ENCODE measurements around the gene MT1H.

MT1H gene

DNA sequence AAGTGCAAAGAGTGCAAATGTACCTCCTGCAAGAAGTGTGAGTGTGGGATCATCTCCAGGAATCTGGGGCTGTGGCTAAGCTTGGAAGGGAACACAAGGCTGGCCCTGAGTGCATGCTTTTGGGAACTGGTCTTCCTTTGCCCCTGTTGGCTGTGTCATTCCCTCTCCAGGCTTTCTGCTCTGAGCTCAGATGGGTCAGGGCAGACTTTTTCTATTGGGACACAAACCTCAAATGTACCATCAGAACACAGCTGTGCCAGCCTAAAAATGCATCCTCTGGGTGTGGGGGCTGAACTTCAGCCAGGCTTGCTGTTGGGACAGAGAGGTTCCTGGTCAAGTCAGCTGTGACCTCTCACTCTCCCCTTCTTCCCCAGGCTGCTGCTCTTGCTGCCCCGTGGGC is 17.0 kb upstream of the MT1H start:
- H3K4me3 ChIP-seq (ENCODE audit: insufficient read depth in 1 of 2, low read depth in 1 of 2, low read length in 2 of 2) = no peak overlapping the region
- no peak overlapping the region for H3K27ac ChIP-seq (ENCODE audit: low read length, poor library complexity, severe bottlenecking)
- no peak overlapping the region for H4K91ac ChIP-seq (ENCODE audit: low read length)
- H3K9me3 ChIP-seq (ENCODE audit: control insufficient read depth, low read length) = no peaks in the 10 kb centered on the region
- no peak overlapping the region for H3K18ac ChIP-seq (ENCODE audit: low read depth in 1 of 2, low read length in 2 of 2)
- H4K8ac ChIP-seq (ENCODE audit: low read length) = no peak overlapping the region
- H3K4me2 ChIP-seq (ENCODE audit: low read length, poor library complexity, severe bottlenecking) = no peak overlapping the region
- H2BK15ac ChIP-seq (ENCODE audit: low read depth, poor library complexity, severe bottlenecking) = no peak overlapping the region
- no peak overlapping the region for H3K23ac ChIP-seq (ENCODE audit: low read length in 2 of 2)
- H3K4ac ChIP-seq (ENCODE audit: low read depth in 1 of 2, low read length in 2 of 2) = no peak overlapping the region
- H3K79me1 ChIP-seq (replicated peaks; ENCODE audit: low read length, poor library complexity, severe bottlenecking) = no peaks in the 10 kb centered on the region
- H2AFZ ChIP-seq (ENCODE audit: low read depth, low read length) = no peak overlapping the region
- no peak overlapping the region for H2BK120ac ChIP-seq (ENCODE audit: low read depth, low read length)
- H2BK5ac ChIP-seq (ENCODE audit: low read depth, low read length, poor library complexity, severe bottlenecking) = no peak overlapping the region
- H3K14ac ChIP-seq (ENCODE audit: low read length in 2 of 2) = no peak overlapping the region
- 58% methylated on average over 1 of the region's 1 CpG for WGBS
- H2BK12ac ChIP-seq (ENCODE audit: low read length in 2 of 2) = no peak overlapping the region
- no peak for DNase-seq
- H3K36me3 ChIP-seq (ENCODE audit: control insufficient read depth in 1 of 2, insufficient read depth in 2 of 2, low read depth in 1 of 2, low read length in 2 of 2) = no peaks in the 10 kb centered on the region
- peaks cover 43 to 49% of the 10 kb centered on the region in 2 experiments for H3K27me3 ChIP-seq (ENCODE audit: control insufficient read depth in 1 of 2, insufficient read depth in 1 of 2, low read length in 2 of 2)
- H3K4me1 ChIP-seq (ENCODE audit: control insufficient read depth, insufficient read depth, low read depth, low read length) = peaks cover 13% of the 10 kb centered on the region
- no peak overlapping the region for H3K9ac ChIP-seq (ENCODE audit: low read length)
- H2AK5ac ChIP-seq (ENCODE audit: low read length, severe bottlenecking) = no peak overlapping the region

DNA sequence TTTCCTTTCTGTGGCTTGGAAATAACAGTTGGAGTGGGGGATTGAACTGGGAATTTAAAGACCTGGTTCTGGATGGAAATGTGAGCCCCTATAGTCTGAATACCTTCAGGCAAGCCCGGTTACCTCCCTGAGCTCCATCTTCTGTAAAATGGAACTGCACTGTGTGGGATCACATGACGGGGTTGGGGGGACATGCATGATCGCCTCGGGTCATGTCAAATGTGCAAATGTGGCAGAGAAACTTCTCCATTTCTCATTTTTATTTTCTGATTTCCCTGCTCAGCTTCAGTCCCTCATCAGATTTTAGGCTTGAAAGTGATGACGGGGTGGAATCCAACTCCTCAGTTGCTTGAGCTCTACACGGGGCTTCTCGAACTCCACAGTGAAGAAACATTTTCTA is 16.4 kb upstream of the MT1H start:
- no peak overlapping the region for H3K4me2 ChIP-seq (ENCODE audit: low read length, poor library complexity, severe bottlenecking)

DNA sequence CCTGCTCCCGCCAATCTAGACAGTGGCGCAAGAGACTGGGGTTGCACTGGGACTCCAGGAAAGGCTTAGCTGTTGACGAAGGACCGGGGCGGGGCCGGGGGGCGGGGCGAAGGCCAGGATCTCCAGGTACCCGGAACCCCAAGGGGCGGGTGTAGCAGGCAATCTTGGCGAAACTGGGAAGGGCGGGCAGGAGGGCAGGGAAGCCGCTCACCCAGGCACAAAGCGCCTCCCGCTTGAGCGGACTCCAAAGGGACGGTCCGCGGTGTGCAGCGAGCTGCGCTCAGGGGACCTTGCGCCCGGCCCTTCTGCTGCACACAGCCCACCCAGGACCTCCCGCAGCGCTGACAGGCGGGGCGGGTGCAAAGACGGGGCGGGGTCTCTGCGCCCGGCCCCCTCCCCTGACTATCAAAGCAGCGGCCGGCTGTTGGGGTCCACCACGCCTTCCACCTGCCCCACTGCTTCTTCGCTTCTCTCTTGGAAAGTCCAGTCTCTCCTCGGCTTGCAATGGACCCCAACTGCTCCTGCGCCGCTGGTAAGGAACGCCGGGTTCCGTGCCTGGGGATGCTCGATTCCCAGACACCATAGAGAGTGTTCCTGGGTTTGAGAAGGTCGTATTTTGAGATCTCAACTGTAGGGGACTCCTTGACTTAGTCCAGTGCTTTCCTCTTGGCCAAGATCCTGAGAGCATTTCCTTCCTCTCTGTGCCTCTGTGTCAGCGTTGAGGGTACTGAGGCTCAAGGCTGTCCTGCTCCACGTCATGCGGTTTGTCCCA is 11.9 kb upstream of the MT1H start, which contains the start of gene MT1F:
Gene MT1F (plus strand): TSS at position 405 of the 772 bp plus-strand sequence. CDS start 100 bp downstream, at position 505.
- Histone ChIP-seq H3K4ac (ENCODE audit: low read depth in 1 of 2, low read length in 2 of 2) (no peak within 1 kb of the TSS), H2BK5ac (ENCODE audit: low read depth, low read length, poor library complexity, severe bottlenecking) (no peak within 1 kb of the TSS), H3K9me3 (ENCODE audit: control insufficient read depth, low read length) (no peaks in the 10 kb centered on the region), H3K27ac (ENCODE audit: low read length, poor library complexity, severe bottlenecking) (no peak within 1 kb of the TSS), H3K36me3 (ENCODE audit: control insufficient read depth in 1 of 2, insufficient read depth in 2 of 2, low read depth in 1 of 2, low read length in 2 of 2) (no peaks in the 10 kb centered on the region), H3K4me3 (ENCODE audit: insufficient read depth in 1 of 2, low read depth in 1 of 2, low read length in 2 of 2) (peak within 1 kb of the TSS; percentile 34 to 73), H3K79me1 (replicated peaks; ENCODE audit: low read length, poor library complexity, severe bottlenecking) (no peaks in the 10 kb centered on the region), H4K91ac (ENCODE audit: low read length) (no peak within 1 kb of the TSS), H3K9ac (ENCODE audit: low read length) (peak within 1 kb of the TSS; percentile 5), H3K18ac (ENCODE audit: low read depth in 1 of 2, low read length in 2 of 2) (no peak within 1 kb of the TSS), H3K27me3 (ENCODE audit: control insufficient read depth in 1 of 2, insufficient read depth in 1 of 2, low read length in 2 of 2) (peaks cover 57 to 58% of the 10 kb centered on the region in 2 experiments), H4K8ac (ENCODE audit: low read length) (no peak within 1 kb of the TSS), H3K4me1 (ENCODE audit: control insufficient read depth, insufficient read depth, low read depth, low read length) (peaks cover 18% of the 10 kb centered on the region), H3K23ac (ENCODE audit: low read length in 2 of 2) (no peak within 1 kb of the TSS), H2AK5ac (ENCODE audit: low read length, severe bottlenecking) (no peak within 1 kb of the TSS), H3K14ac (ENCODE audit: low read length in 2 of 2) (no peak within 1 kb of the TSS), H3K4me2 (ENCODE audit: low read length, poor library complexity, severe bottlenecking) (peak within 1 kb of the TSS; percentile 63), H2BK12ac (ENCODE audit: low read length in 2 of 2) (no peak within 1 kb of the TSS), H2AFZ (ENCODE audit: low read depth, low read length) (no peak within 1 kb of the TSS), H2BK15ac (ENCODE audit: low read depth, poor library complexity, severe bottlenecking) (peak within 1 kb of the TSS; percentile 13), H2BK120ac (ENCODE audit: low read depth, low read length) (no peak within 1 kb of the TSS)
- peak; percentile 49 for DNase-seq
- WGBS = 3% methylated on average over 44 of the region's 46 CpGs

More for the DNA sequence above, 16.4 kb upstream of the MT1H start:
- Histone ChIP-seq H4K91ac (ENCODE audit: low read length) (no peak overlapping the region), H3K27ac (ENCODE audit: low read length, poor library complexity, severe bottlenecking) (no peak overlapping the region), H2BK5ac (ENCODE audit: low read depth, low read length, poor library complexity, severe bottlenecking) (no peak overlapping the region), H3K4me3 (ENCODE audit: insufficient read depth in 1 of 2, low read depth in 1 of 2, low read length in 2 of 2) (no peak overlapping the region), H3K23ac (ENCODE audit: low read length in 2 of 2) (no peak overlapping the region), H4K8ac (ENCODE audit: low read length) (no peak overlapping the region), H2AFZ (ENCODE audit: low read depth, low read length) (no peak overlapping the region), H2AK5ac (ENCODE audit: low read length, severe bottlenecking) (no peak overlapping the region), H2BK15ac (ENCODE audit: low read depth, poor library complexity, severe bottlenecking) (no peak overlapping the region), H2BK12ac (ENCODE audit: low read length in 2 of 2) (no peak overlapping the region), H3K79me1 (replicated peaks; ENCODE audit: low read length, poor library complexity, severe bottlenecking) (no peaks in the 10 kb centered on the region), H2BK120ac (ENCODE audit: low read depth, low read length) (no peak overlapping the region), H3K4ac (ENCODE audit: low read depth in 1 of 2, low read length in 2 of 2) (no peak overlapping the region), H3K4me1 (ENCODE audit: control insufficient read depth, insufficient read depth, low read depth, low read length) (peaks cover 17% of the 10 kb centered on the region), H3K36me3 (ENCODE audit: control insufficient read depth in 1 of 2, insufficient read depth in 2 of 2, low read depth in 1 of 2, low read length in 2 of 2) (no peaks in the 10 kb centered on the region), H3K27me3 (ENCODE audit: control insufficient read depth in 1 of 2, insufficient read depth in 1 of 2, low read length in 2 of 2) (peaks cover 43 to 49% of the 10 kb centered on the region in 2 experiments), H3K9me3 (ENCODE audit: control insufficient read depth, low read length) (no peaks in the 10 kb centered on the region), H3K18ac (ENCODE audit: low read depth in 1 of 2, low read length in 2 of 2) (no peak overlapping the region), H3K9ac (ENCODE audit: low read length) (no peak overlapping the region), H3K14ac (ENCODE audit: low read length in 2 of 2) (no peak overlapping the region)
- 87% methylated on average over 5 of the region's 7 CpGs for WGBS
- no peak for DNase-seq

DNA sequence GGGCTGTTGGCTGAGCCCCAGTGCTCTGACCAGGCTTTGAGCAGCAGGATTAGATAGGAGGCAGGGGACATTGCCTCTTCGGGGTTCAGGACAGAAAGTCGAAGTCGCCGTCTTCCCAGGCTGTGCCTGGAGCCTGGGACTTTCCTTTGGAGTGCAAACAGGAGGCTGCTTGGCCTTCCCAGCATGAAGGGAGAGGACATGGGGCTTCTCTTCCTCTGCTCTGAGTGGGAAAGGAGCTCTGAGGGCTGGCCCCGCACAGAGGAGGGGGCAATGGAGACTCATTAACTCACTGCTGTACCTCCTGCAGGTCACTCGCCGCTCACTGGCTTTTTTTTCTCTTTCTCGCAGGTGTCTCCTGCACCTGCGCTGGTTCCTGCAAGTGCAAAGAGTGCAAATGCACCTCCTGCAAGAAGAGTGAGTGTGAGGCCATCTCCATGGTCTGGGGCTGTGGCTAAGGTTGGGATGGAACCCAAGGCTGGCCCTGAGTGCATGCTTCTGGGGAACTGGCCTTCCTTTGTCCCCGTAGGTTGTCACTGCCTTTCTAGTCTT is 11.2 kb upstream of the MT1H start:
- no peak overlapping the region for H4K91ac ChIP-seq (ENCODE audit: low read length)
- peak overlapping the region; percentile 5 for H3K9ac ChIP-seq (ENCODE audit: low read length)
- H3K4ac ChIP-seq (ENCODE audit: low read depth in 1 of 2, low read length in 2 of 2) = no peak overlapping the region
- no peak overlapping the region for H2BK5ac ChIP-seq (ENCODE audit: low read depth, low read length, poor library complexity, severe bottlenecking)
- no peak overlapping the region for H2BK120ac ChIP-seq (ENCODE audit: low read depth, low read length)
- H3K4me2 ChIP-seq (ENCODE audit: low read length, poor library complexity, severe bottlenecking) = no peak overlapping the region
- WGBS = 12% methylated on average over 10 of the region's 10 CpGs
- H3K4me3 ChIP-seq (ENCODE audit: insufficient read depth in 1 of 2, low read depth in 1 of 2, low read length in 2 of 2) = peak overlapping the region in 1 of 2 experiments; percentile 73
- H2BK15ac ChIP-seq (ENCODE audit: low read depth, poor library complexity, severe bottlenecking) = peak overlapping the region; percentile 13
- no peak overlapping the region for H3K18ac ChIP-seq (ENCODE audit: low read depth in 1 of 2, low read length in 2 of 2)
- DNase-seq = no peak
- peaks cover 58 to 64% of the 10 kb centered on the region in 2 experiments for H3K27me3 ChIP-seq (ENCODE audit: control insufficient read depth in 1 of 2, insufficient read depth in 1 of 2, low read length in 2 of 2)
- H3K9me3 ChIP-seq (ENCODE audit: control insufficient read depth, low read length) = no peaks in the 10 kb centered on the region
- H3K79me1 ChIP-seq (replicated peaks; ENCODE audit: low read length, poor library complexity, severe bottlenecking) = no peaks in the 10 kb centered on the region
- H3K23ac ChIP-seq (ENCODE audit: low read length in 2 of 2) = no peak overlapping the region
- peaks cover 23% of the 10 kb centered on the region for H3K4me1 ChIP-seq (ENCODE audit: control insufficient read depth, insufficient read depth, low read depth, low read length)
- no peak overlapping the region for H3K27ac ChIP-seq (ENCODE audit: low read length, poor library complexity, severe bottlenecking)
- no peak overlapping the region for H2AFZ ChIP-seq (ENCODE audit: low read depth, low read length)
- no peak overlapping the region for H2AK5ac ChIP-seq (ENCODE audit: low read length, severe bottlenecking)
- no peak overlapping the region for H3K14ac ChIP-seq (ENCODE audit: low read length in 2 of 2)
- H2BK12ac ChIP-seq (ENCODE audit: low read length in 2 of 2) = no peak overlapping the region
- H3K36me3 ChIP-seq (ENCODE audit: control insufficient read depth in 1 of 2, insufficient read depth in 2 of 2, low read depth in 1 of 2, low read length in 2 of 2) = no peaks in the 10 kb centered on the region
- no peak overlapping the region for H4K8ac ChIP-seq (ENCODE audit: low read length)

All from mesenchymal stem cell (in vitro differentiated cells and primary cell).